GM18519 (cell line): ENCODE measurements around the gene TRPT1.

Experiments
- ATAC-seq: cut with Tn5 transposase; IDR thresholded peaks from one replicate; pipeline ENCODE4 v1.9.1; 2021; ENCODE audit warnings: mild to moderate bottlenecking, moderate library complexity; ENCODE audit not compliant: unreplicated experiment, low FRiP score

TRPT1 gene

DNA sequence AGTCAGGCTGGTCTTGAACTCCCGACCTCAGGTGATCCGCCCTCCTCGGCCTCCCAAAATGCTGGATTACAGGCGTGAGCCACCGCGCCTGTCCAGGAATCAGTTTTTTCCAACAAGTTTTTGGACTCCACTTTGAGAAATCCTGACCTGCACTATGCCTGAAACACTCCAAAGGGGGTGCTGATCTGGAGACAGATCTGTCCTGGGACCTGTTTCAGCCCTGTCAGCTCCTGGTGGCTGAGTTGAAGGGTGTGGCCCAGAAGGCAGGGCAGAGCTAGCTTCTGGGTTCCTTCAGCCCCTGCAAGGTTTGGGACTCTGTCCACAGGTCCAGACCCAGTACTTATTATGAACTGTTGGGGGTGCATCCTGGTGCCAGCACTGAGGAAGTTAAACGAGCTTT, 5.6 kb upstream of the TRPT1 start:
- no peak for ATAC-seq

DNA sequence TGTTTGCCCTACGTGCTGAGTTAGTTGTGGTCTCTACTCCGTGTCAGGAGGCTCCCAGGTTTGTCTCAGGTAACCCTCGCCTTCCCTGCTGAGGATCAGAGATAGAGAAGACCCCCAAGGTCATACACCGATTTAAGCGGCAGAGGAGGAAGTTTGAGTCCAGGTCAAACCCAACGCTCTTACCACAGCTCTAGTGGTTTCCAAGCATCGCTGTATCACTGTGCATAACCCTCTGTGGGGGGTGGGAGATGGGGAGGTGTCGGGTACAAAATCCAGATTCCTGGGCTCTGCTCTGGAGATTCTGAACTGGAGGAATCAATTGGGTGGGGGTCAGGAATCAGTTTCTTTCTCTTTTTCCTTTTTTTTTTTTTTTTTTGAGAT, 5.0 kb upstream of the TRPT1 start:
- no peak for ATAC-seq

DNA sequence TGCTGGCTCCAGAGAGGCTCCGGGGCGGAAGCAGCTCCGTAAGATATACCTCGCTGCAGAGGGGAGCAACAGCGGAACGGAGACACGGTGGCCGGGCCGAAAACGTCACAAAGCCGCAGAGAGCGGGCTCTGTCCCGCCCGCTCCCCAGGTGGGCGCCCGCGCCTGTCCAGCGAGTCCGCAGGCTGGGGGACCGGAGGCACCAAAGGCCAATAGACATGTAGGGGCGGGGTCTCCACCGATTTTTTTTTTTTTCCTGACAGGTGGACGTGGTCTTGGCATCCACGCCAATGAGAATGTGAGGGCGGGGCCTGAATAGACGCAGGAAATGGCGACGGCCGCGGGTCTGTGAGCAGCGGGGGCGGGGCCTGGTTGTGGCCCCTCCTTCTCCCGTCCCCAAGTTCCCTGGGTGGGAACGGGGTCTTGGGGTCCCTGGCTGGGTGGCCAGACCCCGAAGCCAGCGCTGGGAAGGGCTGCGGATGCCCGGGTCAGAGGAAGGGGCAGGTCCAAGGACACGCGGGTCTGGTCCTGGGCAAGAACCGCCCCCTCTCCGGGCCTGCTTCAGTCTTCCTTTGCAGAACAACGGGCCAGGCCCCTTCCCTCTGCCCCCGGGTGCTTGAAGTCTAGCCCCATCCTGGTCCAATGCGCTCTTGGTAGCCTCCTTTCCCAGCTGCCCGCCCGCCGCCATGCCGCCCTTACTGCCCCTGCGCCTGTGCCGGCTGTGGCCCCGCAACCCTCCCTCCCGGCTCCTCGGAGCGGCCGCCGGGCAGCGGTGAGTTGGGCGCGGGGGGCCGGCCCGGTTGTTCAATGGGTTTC, 4.4 kb upstream of the TRPT1 start, which contains the start of gene DNAJC4:
DNAJC4 (plus strand) TSS at position 378 of the 814 bp plus-strand sequence; CDS start at position 685, 307 bp downstream.
- no peak for ATAC-seq

DNA sequence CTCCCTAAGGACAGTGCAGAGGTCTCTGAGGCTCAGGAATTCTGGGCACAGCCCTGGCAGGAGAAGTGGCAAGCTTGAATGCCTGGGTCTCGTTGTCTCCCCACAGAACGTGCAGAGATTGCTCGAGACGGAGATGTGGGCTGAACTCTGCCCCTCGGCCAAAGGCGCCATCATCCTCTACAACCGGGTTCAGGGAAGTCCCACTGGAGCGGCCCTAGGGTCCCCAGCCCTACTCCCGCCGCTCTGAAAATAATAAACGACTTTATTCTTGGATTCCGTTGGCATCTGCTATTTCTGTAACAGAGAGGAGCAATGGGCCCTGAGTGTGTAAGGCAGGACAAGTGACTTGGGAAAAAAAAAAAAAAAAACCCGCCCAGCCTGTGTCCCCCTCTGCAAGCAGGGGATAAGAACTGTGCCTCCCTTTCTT, 3.8 kb upstream of the TRPT1 start:
- ATAC-seq = no peak

DNA sequence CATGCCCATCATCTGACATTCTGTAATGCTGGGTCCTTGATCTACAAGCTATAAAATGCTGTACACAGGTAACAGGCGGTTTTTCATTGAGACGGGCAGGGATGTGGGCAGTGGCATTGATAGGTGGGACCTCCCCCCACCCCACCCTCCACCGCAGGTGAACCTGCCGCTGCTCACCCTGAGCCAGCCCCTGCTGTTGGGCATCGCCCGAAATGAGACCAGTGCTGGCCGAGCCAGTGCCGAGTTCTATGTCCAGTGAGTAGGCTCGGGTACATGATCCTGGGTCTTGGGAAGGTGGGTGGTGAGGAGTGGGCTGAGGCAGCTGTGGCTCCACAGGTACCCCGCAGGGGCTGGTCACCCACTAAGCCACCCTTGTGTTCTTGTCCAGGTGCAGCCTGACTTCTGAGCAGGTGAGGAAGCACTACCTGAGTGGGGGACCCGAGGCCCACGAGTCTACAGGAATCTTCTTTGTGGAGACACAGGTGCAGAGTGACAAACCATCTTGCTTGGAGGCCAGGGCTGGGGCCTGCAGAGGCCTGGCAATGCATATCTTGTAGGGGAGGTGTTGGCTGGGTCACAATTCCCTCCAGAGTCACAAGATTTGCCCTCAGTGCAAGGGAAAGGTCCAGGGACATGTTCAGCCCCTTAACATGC, 3.2 kb upstream of the TRPT1 start:
- ATAC-seq = no peak

DNA sequence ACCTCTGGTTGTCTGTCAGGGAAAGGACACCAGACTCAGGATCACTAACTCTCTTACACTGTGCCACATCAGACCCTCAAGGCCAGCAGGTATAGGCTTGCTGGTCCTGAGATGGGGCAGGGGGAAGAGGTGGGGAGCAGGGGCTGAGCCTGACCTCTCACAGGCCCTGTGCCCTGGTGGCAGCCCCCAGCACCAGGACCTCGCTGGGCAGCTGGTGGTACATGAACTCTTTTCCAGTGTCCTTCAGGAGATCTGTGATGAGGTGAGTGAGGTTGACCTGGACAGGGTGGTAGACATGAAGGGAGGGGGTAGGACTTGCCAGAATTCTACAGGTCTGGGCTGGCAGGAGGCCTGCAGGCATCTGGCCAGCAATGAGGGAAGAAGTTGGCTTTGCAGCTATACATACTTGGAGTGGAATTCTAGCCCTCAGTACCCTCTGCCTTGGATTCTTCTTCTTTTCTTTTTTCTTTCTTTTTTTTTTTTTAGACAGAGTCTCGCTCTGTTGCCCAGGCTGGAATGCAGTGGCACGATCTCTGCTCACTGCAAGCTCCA, 1.5 kb upstream of the TRPT1 start:
- ATAC-seq = no peak

DNA sequence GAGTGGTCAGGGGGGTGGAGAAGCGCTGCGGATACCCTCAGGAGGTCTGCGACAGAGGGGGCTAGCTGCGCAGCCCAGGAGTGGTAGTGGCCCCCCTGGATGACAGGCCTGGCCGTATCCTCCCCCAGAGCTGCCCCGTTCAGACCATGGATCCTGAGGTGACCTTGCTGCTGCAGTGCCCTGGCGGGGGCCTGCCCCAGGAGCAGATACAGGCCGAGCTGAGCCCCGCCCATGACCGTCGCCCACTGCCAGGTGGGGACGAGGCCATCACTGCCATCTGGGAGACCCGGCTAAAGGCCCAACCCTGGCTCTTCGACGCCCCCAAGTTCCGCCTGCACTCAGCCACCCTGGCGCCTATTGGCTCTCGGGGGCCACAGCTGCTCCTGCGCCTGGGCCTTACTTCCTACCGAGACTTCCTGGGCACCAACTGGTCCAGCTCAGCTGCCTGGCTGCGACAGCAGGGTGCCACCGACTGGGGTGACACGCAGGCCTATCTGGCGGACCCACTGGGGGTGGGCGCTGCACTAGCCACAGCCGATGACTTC, 593 bp upstream of the TRPT1 start:
- no peak for ATAC-seq

DNA sequence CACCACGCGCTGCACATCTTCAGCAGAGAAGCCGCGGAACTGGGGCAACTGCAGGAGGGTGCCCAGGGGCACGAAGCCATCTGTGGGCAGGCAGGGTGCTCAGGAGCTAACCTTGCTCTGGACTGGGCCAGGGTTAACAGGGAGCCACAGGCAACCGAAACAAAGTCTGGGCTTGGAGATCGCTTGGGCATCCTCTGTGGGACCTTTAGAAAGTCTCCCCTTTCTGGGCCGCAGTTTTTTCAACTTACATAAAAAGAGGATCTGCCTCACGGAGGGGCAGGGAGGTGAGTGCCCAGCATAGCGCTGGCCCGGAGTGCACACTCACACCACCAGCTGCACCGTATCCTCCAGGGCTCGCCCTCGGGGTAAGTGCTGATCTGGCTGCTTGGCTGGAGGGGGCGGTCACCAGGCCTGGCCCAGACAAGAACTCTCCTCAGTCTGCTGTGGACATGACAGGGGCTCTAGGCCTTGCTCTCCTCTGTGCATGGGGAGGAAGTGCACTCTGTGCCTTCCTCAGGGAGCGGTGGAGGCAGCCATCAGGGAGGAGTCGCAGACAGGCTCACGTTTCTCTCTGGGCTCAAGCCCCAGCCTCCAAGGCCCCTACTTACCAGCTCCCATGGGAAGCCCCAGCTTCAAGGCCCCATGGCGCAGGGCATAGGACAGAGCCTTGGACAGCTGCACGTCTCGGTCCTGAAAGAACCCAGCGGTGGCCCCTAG, 937 bp downstream of the TRPT1 start:
- no peak for ATAC-seq

DNA sequence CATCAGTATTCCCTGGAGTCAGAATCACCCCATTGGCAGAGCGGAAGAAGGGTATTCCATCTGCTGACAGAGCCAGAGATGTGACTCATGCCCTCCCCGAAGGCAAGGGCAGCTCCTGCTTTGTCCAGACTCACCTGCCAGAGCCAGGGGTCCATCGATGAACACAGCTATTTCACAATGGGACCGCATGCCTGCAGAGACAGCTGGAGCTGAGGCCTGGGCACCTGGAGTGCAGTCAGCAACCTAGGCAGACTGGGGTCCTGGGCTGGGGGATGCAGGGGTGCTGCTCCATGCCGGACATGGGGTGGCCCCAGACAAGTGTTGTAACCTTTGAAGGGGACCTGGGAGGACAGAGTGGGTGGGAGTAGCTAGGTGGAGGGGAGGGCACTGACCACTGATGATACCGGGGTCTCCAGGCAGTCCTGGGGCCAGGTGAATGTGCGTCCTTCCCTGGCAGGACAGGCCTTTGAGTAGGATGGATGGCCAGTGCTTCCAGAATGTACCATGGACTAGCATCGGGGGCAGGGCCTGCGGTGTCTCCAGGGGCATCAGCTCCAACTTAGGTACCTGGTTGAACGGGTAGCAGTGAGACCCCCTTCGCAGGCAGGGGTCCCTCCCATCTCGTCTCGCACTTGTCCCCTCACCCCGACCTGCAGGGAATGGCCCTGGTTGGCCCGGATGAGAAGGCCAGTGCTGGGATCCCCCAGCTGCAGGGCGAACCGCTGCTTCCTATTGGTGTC, 1.7 kb downstream of the TRPT1 start:
- no peak for ATAC-seq

DNA sequence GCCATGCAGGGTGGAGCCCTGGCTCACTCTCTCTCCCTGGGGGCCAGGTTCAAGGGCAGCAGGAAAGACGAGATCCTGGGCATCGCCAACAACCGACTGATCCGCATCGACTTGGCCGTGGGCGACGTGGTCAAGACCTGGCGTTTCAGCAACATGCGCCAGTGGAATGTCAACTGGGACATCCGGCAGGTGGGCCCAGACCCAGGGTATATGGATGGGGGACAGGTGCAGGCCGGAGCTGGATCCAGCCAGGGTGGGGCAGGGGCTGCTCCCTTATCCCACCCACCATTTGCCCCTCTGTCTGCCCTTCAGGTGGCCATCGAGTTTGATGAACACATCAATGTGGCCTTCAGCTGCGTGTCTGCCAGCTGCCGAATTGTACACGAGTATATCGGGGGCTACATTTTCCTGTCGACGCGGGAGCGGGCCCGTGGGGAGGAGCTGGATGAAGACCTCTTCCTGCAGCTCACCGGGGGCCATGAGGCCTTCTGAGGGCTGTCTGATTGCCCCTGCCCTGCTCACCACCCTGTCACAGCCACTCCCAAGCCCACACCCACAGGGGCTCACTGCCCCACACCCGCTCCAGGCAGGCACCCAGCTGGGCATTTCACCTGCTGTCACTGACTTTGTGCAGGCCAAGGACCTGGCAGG, 2.9 kb downstream of the TRPT1 start:
- ATAC-seq = no peak

DNA sequence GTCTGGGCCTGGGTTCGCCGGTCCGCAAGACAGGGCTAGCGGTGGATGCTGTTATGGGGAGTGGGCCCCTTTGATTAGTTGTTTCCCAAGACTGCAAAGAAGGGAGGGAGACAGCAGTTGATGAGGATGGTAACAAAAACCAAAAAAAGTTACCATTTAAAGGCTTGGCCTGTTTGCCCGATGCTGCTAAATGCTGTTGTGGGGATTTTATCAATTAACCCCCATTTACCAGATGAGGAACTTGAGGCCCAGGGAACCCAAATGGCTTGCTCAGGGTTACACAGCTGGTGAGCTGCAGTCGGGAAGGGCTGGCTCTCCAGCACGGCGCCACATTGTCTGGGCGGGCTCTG, 3.4 kb downstream of the TRPT1 start:
- ATAC-seq = no peak

DNA sequence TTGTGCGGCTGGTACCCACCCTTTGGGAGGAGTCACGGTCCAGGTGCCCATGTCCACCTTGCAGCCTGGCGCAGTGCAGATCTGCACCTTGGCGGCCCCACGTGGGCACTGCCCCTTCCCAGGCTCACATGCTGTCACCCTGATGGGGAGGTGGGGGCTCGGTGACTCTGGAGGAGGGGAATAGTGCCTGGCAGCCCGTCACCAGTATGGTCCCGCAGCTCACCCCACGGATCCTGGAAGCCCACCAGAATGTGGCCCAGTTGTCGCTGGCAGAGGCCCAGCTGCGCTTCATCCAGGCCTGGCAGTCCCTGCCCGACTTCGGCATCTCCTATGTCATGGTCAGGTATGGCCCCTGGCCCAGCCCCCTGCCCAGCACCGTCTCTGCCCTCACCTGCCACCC, 5.2 kb downstream of the TRPT1 start:
- ATAC-seq = no peak

DNA sequence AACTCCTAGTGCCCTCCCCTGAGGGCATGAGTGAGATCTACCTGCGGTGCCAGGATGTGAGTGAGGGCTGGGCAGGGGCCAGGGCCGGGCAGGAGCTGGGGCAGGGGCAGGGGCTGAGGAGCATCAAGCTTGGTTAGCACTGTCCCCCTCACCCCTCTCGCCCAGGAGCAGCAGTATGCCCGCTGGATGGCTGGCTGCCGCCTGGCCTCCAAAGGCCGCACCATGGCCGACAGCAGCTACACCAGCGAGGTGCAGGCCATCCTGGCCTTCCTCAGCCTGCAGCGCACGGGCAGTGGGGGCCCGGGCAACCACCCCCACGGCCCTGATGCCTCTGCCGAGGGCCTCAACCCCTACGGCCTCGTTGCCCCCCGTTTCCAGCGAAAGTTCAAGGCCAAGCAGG, 5.7 kb downstream of the TRPT1 start:
- no peak for ATAC-seq

DNA sequence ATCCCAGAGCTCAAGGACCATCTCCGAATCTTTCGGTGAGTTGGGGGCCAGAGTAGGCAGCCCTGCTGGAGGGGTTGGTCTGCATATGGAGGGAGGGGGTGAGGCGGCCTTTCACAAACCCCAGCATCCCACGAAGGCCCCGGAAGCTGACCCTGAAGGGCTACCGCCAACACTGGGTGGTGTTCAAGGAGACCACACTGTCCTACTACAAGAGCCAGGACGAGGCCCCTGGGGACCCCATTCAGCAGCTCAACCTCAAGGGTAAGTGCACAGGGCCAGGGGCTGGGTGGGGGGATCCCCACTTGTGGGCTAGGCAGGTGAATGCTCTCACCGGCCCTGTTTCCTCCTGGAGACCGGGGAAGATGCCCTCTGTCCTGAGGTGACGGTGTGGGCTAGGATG, 6.2 kb downstream of the TRPT1 start:
- no peak for ATAC-seq

DNA sequence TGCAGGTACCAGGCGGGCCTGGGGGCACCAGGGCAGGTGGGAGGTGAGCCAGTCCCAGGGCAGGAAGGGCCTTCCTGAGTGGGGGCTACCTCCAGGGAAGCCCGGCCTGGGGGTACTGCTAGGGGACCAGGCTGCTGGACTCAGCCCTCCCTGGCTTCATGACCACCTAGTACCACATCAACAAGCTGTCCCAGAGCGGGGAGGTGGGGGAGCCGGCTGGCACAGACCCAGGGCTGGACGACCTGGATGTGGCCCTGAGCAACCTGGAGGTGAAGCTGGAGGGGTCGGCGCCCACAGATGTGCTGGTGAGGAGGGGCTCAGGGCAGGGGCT, 6.7 kb downstream of the TRPT1 start:
- ATAC-seq = no peak

DNA sequence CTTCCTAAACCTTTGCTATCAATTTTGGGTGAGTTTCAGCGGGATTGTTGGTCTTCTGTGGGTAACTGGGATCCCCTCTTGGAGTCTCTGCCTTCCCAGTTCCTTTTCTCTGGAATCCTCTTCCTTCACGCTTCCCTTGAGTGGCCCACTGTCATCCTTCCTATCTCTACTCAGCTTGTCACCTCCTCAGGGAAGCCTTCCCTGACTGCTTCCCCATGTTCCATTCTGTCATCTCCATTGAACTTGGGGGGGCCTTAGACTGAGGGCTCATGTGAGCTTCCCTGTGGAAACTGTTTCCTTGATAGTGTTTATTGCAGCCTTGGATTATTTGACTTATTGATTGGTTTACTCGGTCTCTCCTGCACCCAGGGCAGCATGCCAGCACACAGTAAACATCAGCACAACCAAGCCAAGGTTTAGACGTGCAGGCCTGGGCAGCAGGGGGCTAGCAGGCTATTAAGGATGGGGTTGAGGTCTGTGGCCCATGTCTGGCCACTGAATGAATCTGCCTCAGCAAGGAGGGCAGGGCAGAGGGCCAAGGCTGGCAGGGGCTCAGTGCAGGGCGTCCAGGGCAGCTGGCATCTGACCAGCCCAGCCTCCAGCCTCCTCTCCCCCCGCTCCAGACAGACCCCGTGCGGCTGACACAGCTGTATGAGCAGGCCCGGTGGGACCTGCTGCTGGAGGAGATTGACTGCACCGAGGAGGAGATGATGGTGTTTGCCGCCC, 7.2 kb downstream of the TRPT1 start:
- no peak for ATAC-seq

DNA sequence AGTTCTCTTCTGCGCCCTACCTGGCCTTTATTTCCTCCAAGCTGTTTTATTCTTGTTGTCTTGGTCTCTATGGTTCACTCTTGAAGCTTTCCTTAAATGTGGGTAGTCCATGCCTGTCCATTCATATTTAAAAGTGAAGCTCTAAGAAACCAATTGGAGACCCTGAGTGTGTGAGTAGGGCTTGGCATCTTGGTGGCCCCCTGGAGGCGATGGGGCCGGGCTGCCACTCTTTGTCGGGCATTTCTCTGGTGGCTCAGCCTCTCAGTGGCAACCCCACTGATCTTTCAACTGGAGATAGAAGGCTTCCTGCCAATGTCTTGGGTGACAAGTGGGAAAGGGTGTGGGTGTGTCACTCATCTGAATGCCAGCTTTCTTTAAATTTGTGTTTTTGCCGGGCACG, 9.1 kb downstream of the TRPT1 start:
- ATAC-seq = no peak

DNA sequence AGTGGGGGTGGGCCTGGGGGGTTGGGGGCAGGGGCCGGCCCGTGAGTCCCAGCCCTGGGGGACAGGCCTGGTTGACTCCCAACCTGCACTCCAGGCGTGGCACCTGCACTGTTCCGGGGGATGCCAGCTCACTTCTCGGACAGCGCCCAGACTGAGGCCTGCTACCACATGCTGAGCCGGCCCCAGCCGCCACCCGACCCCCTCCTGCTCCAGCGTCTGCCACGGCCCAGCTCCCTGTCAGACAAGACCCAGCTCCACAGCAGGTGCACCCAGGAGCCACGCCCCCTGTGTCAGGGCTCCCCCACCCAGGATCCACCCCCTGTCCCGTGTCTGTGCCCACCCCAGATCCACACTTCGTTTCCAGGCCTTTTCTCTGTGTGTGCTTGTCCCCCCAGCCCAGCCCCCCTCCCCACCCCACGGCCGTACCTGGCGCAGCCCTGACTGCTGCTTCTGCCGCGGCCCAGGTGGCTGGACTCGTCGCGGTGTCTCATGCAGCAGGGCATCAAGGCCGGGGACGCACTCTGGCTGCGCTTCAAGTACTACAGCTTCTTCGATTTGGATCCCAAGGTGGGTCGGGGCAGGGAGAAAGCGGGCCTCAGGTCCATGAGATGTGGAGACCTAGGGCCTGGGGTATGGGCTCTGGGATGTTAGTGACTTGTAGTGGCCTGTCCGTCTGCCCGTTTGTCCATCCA, 14.7 kb downstream of the TRPT1 start:
- no peak for ATAC-seq
